ENCODE data around the gene AMIGO2. TPM values are rescaled to one million over a fixed set of nuclear protein-coding genes. Genes with fewer than 3 reads are reported as not detected.

AMIGO2 gene
- total RNA-seq, 4 donors from 2014 or later, result 5.1 to 14.8 (median 10.5) TPM

DNA sequence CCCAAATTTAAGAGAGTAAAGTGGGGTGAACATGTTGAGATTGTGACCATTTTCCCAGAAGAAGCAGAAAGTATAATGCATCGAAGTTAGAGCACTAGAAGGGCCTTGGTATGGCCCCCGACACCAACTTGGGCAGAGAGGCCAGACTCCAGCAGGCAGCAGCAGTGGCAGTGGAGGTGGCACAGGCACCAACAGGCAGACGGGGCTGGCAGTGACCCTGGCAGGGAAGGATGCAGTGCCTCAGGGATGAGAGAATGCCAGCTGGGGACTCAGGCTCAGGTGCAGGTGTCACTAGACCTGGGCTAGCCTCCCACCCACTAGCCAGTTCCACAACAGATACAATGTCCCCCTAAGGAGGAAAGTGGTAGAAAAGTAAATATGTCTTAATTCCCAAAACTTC lies 27.7 kb upstream of the AMIGO2 start:
- TF ChIP-seq, protein P1, sequence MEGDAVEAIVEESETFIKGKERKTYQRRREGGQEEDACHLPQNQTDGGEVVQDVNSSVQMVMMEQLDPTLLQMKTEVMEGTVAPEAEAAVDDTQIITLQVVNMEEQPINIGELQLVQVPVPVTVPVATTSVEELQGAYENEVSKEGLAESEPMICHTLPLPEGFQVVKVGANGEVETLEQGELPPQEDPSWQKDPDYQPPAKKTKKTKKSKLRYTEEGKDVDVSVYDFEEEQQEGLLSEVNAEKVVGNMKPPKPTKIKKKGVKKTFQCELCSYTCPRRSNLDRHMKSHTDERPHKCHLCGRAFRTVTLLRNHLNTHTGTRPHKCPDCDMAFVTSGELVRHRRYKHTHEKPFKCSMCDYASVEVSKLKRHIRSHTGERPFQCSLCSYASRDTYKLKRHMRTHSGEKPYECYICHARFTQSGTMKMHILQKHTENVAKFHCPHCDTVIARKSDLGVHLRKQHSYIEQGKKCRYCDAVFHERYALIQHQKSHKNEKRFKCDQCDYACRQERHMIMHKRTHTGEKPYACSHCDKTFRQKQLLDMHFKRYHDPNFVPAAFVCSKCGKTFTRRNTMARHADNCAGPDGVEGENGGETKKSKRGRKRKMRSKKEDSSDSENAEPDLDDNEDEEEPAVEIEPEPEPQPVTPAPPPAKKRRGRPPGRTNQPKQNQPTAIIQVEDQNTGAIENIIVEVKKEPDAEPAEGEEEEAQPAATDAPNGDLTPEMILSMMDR (IDR thresholded peaks at IDR 0.05; ENCODE audit: low read depth), result no peak

GRCh38 chr12:47105914-47106674 lies 26.3 kb upstream of the AMIGO2 start:
- TF ChIP-seq, protein P1 (IDR thresholded peaks at IDR 0.05; ENCODE audit: low read depth), result no peak

GRCh38 chr12:47102845-47103651 lies 23.3 kb upstream of the AMIGO2 start:
- TF ChIP-seq, protein P1 (IDR thresholded peaks at IDR 0.05; ENCODE audit: low read depth), result no peak

GRCh38 chr12:47102406-47102805 lies 22.6 kb upstream of the AMIGO2 start:
- TF ChIP-seq, protein P1 (IDR thresholded peaks at IDR 0.05; ENCODE audit: low read depth), result no peak

GRCh38 chr12:47100160-47100559 lies 20.4 kb upstream of the AMIGO2 start:
- TF ChIP-seq, protein P1 (IDR thresholded peaks at IDR 0.05; ENCODE audit: low read depth), result no peak

DNA sequence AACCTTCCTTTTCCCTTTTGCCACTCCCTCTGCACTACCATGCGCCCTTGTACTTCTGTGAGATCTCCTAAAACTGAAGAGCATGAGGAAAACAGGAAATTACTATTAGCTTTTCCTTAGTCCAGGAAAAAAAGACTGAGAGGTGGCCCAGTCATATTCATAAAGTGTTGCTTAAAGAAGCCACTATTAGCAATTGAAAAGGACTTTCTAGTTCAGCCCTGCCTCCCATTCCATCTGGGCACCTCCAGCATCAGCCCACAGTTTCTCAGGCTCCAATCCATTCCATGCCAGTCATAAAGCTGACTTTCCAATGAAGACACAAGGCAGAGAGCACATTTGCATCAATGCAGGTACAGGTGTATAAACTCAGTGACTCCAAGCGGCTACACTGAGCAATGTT lies 19.9 kb upstream of the AMIGO2 start:
- TF ChIP-seq, protein P1 (IDR thresholded peaks at IDR 0.05; ENCODE audit: low read depth), result no peak

- TF ChIP-seq, protein P1 (IDR thresholded peaks at IDR 0.05; ENCODE audit: low read depth), result no peak
Observed at GRCh38 chr12:47098099-47098498, 18.3 kb upstream of the AMIGO2 start.

Measured in subcutaneous adipose tissue (tissue), 4 donors.